Mucosa of rectum (tissue), 2 donors: ENCODE results near the gene HDGFL2.

ENCODE experiments used
- H3K27ac ChIP-seq, 2 donors: one replicate each; pipeline ENCODE4 v1.7.0; 2013; ENCODE audit warnings: inconsistent platforms in 2 of 2, low read depth in 2 of 2, low read length in 2 of 2
- H3K27me3 ChIP-seq, 2 donors: one replicate each; pipeline ENCODE4 v1.7.0; 2013; ENCODE audit warnings: low read length in 2 of 2; ENCODE audit not compliant: control insufficient read depth in 2 of 2, insufficient read depth in 2 of 2
- H3K36me3 ChIP-seq, 2 donors: one replicate each; pipeline ENCODE4 v1.7.0; 2013; ENCODE audit warnings: low read length in 2 of 2; ENCODE audit not compliant: control insufficient read depth in 2 of 2, insufficient read depth in 2 of 2
- H3K4me1 ChIP-seq, 2 donors: one replicate each; pipeline ENCODE4 v1.7.0; 2013; ENCODE audit warnings: low read length in 2 of 2, mild to moderate bottlenecking in 1 of 2; ENCODE audit not compliant: control insufficient read depth in 2 of 2, insufficient read depth in 2 of 2
- H3K4me3 ChIP-seq, 2 donors: one replicate each; pipeline ENCODE4 v1.7.0; 2013; ENCODE audit warnings: low read length in 2 of 2
- H3K9ac ChIP-seq, 2 donors: one replicate each; pipeline ENCODE4 v1.7.0; 2013; ENCODE audit warnings: low read length in 2 of 2, low read depth in 1 of 2, mild to moderate bottlenecking in 1 of 2
- H3K9me3 ChIP-seq, 2 donors: one replicate each; pipeline ENCODE4 v1.7.0; 2013; ENCODE audit warnings: low read length in 2 of 2; ENCODE audit not compliant: control insufficient read depth in 2 of 2
- donor health status: healthy.
- donor health status: Normal muscosa, but diverticular disease.

HDGFL2 gene

GRCh38 chr19:4444765-4445741 is 27.0 kb upstream of the HDGFL2 start:
- Histone ChIP-seq H3K27me3 (no peaks in the 10 kb centered on the region), H3K4me1 (no peaks in the 10 kb centered on the region)

GRCh38 chr19:4445963-4446703 is 26.0 kb upstream of the HDGFL2 start:
- no peak overlapping the region for H3K9ac ChIP-seq
- H3K36me3 ChIP-seq = peaks cover 51 to 56% of the 10 kb centered on the region in 2 donors
- H3K27ac ChIP-seq = no peak overlapping the region

More at GRCh38 chr19:4444765-4445741, 27.0 kb upstream of the HDGFL2 start:
- Histone ChIP-seq H3K9ac (no peak overlapping the region), H3K4me3 (no peak overlapping the region), H3K27ac (no peak overlapping the region), H3K36me3 (peaks cover 51 to 52% of the 10 kb centered on the region in 2 donors), H3K9me3 (no peaks in the 10 kb centered on the region)

GRCh38 chr19:4446704-4447200 is 25.3 kb upstream of the HDGFL2 start:
- no peak overlapping the region for H3K27ac ChIP-seq
- no peaks in the 10 kb centered on the region for H3K4me1 ChIP-seq
- H3K27me3 ChIP-seq = no peaks in the 10 kb centered on the region
- peaks cover 51 to 62% of the 10 kb centered on the region in 2 donors for H3K36me3 ChIP-seq
- H3K4me3 ChIP-seq = no peak overlapping the region
- H3K9me3 ChIP-seq = no peaks in the 10 kb centered on the region
- no peak overlapping the region for H3K9ac ChIP-seq

More at GRCh38 chr19:4445963-4446703, 26.0 kb upstream of the HDGFL2 start:
- Histone ChIP-seq H3K9me3 (no peaks in the 10 kb centered on the region), H3K27me3 (no peaks in the 10 kb centered on the region), H3K4me1 (no peaks in the 10 kb centered on the region), H3K4me3 (no peak overlapping the region)

- Histone ChIP-seq H3K9me3 (no peaks in the 10 kb centered on the region), H3K4me1 (no peaks in the 10 kb centered on the region), H3K4me3 (no peak overlapping the region), H3K27me3 (no peaks in the 10 kb centered on the region), H3K36me3 (peaks cover 55 to 61% of the 10 kb centered on the region in 2 donors), H3K27ac (no peak overlapping the region), H3K9ac (no peak overlapping the region)
These were observed 24.6 kb upstream of the HDGFL2 start for GRCh38 chr19:4447327-4448146.

GRCh38 chr19:4448147-4448985 is 23.7 kb upstream of the HDGFL2 start:
- Histone ChIP-seq H3K9ac (no peak overlapping the region), H3K4me1 (no peaks in the 10 kb centered on the region), H3K9me3 (no peaks in the 10 kb centered on the region), H3K36me3 (peaks cover 63 to 69% of the 10 kb centered on the region in 2 donors), H3K27ac (no peak overlapping the region), H3K4me3 (no peak overlapping the region), H3K27me3 (no peaks in the 10 kb centered on the region)

GRCh38 chr19:4449022-4449638 is 23.0 kb upstream of the HDGFL2 start:
- H3K27ac ChIP-seq = no peak overlapping the region
- H3K9me3 ChIP-seq = no peaks in the 10 kb centered on the region
- no peak overlapping the region for H3K9ac ChIP-seq
- no peaks in the 10 kb centered on the region for H3K4me1 ChIP-seq
- H3K27me3 ChIP-seq = no peaks in the 10 kb centered on the region
- peaks cover 67 to 69% of the 10 kb centered on the region in 2 donors for H3K36me3 ChIP-seq
- H3K4me3 ChIP-seq = no peak overlapping the region

- Histone ChIP-seq H3K4me3 (no peak overlapping the region), H3K27me3 (no peaks in the 10 kb centered on the region), H3K9ac (no peak overlapping the region), H3K27ac (no peak overlapping the region), H3K4me1 (no peaks in the 10 kb centered on the region), H3K36me3 (peaks cover 64 to 67% of the 10 kb centered on the region in 2 donors), H3K9me3 (no peaks in the 10 kb centered on the region)
These were observed 22.5 kb upstream of the HDGFL2 start for GRCh38 chr19:4449639-4450028.

- Histone ChIP-seq H3K27ac (no peak overlapping the region), H3K36me3 (peaks cover 41 to 45% of the 10 kb centered on the region in 2 donors), H3K9me3 (no peaks in the 10 kb centered on the region), H3K4me3 (no peak overlapping the region), H3K27me3 (no peaks in the 10 kb centered on the region), H3K9ac (no peak overlapping the region), H3K4me1 (peaks cover 12 to 13% of the 10 kb centered on the region in 2 donors)
These were observed 19.7 kb upstream of the HDGFL2 start for GRCh38 chr19:4452230-4452990.
